H1 (cell line): ENCODE data around the gene NAV2. TPM values are rescaled to one million over a fixed set of nuclear protein-coding genes. Genes with fewer than 3 reads are reported as not detected.

Experiments used
- JUND ChIP-seq: IDR thresholded peaks from 2 replicates; pipeline ENCODE4 v1.6.1; 2011; ENCODE audit warnings: mild to moderate bottlenecking, improper control_type of control experiment, low read length
- KDM5A ChIP-seq: fragments of 200-600 bp; IDR thresholded peaks from 2 replicates; pipeline ENCODE4 v1.7.1; 2012; ENCODE audit warnings: mild to moderate bottlenecking, low read length, inconsistent platforms, mixed read lengths
- POLR2AphosphoS5 ChIP-seq: IDR thresholded peaks from 2 replicates; pipeline ENCODE4 v1.6.1; 2011; ENCODE audit warnings: low read depth, low read length
- RNF2 ChIP-seq: fragments of 200-900, 300-1000 bp; sonication (generic); IDR thresholded peaks from 2 replicates; pipeline ENCODE4 v1.7.1; 2016; ENCODE audit warnings: borderline replicate concordance, low read depth, mild to moderate bottlenecking, antibody characterized with exemption, low read length; ENCODE audit not compliant: poor library complexity, severe bottlenecking; ENCODE audit errors: missing control alignments
- SAP30 ChIP-seq: fragments of 300-600 bp; sonication (generic); IDR thresholded peaks from 2 replicates; pipeline ENCODE4 v1.7.1; 2012; ENCODE audit warnings: low read length, moderate library complexity, mild to moderate bottlenecking, inconsistent platforms; ENCODE audit not compliant: insufficient read depth, insufficient replicate concordance
- polyA plus RNA-seq, 7 experiments: library from polyadenylated mRNA; depleted of rRNA in 3 of 7; stranded (reverse) in 5 of 7; unstranded in 2 of 7; fragments of >200 nt in 5 of 7; fragments of 200-250 nt in 2 of 7; gene quantifications; 1 replicate in 5 of 7; 2 replicates in 1 of 7; 4 replicates in 1 of 7; pipeline versions ENCODE4 v1.2.1 to v1.2.3, GENCODE V29; 2011 to 2013; ENCODE audit warnings: missing spikeins in 2 of 7, mixed read lengths in 2 of 7
- total RNA-seq: library from RNA; stranded (reverse); fragmentation: NEBNext Ultra II Directional; extraction: Animal tissue kit (Norgen Biotek cat#: 25700); gene quantifications from 2 replicates; pipeline ENCODE4 v1.2.1, GENCODE V29; 2021

Gene NAV2
- total and polyA plus RNA-seq, 2 of the 8 experiments (the other 6 are each of a cell fraction or from before 2014, with no cell fraction given): 35.6 to 73.6 TPM

- TF ChIP-seq JUND (no peak), POLR2AphosphoS5 (no peak), SAP30 (no peak), KDM5A (no peak), RNF2 (no peak)
These were observed 326.3 kb downstream of the NAV2 start (continued) for GRCh38 chr11:20038972-20039371.
